OCI-LY1 (cell line): Measurements from ENCODE around the gene SMAD6.
A peak's percentile ranks its signal among the peaks of the same experiment; 100 is the strongest.

ENCODE experiments used
- H2AFZ ChIP-seq: fragments of 200-600 bp; sonication (generic), shearing (Covaris generic); 2 replicates; pipeline ENCODE4 v1.6.0; 2014; ENCODE audit warnings: antibody characterized with exemption, mild to moderate bottlenecking, low read length
- H3F3A ChIP-seq: fragments of 200-600 bp; sonication (generic), shearing (Covaris generic); 2 replicates; pipeline ENCODE4 v1.6.0; 2014; ENCODE audit warnings: mild to moderate bottlenecking, antibody characterized with exemption, low read length, moderate library complexity; ENCODE audit not compliant: insufficient read depth
- H3K27ac ChIP-seq: fragments of 200-600 bp; sonication (generic); 2 replicates; pipeline ENCODE4 v1.5.1; 2014; ENCODE audit warnings: low read length, mixed run types, mild to moderate bottlenecking, low read depth; ENCODE audit not compliant: poor library complexity, severe bottlenecking
- H3K27me3 ChIP-seq: fragments of 200-600 bp; sonication (generic); 2 replicates; pipeline ENCODE4 v1.6.0; 2014; ENCODE audit warnings: antibody characterized with exemption, mild to moderate bottlenecking, low read length, moderate library complexity; ENCODE audit not compliant: insufficient read depth
- H3K36me3 ChIP-seq: fragments of 200-600 bp; sonication (generic); 2 replicates; pipeline ENCODE4 v1.6.1; 2014; ENCODE audit warnings: mild to moderate bottlenecking, antibody characterized with exemption, low read length, moderate library complexity, mixed read lengths; ENCODE audit not compliant: insufficient read depth
- H3K4me1 ChIP-seq: fragments of 200-600 bp; sonication (generic); 2 replicates; pipeline ENCODE4 v1.5.1; 2014; ENCODE audit warnings: mild to moderate bottlenecking, low read length, moderate library complexity; ENCODE audit not compliant: insufficient read depth, severe bottlenecking
- H3K4me2 ChIP-seq: fragments of 200-600 bp; sonication (generic), shearing (Covaris generic); 2 replicates; pipeline ENCODE4 v1.6.1; 2014; ENCODE audit warnings: low read length
- H3K4me3 ChIP-seq: fragments of 200-600 bp; sonication (generic); 2 replicates; pipeline ENCODE4 v1.5.1; 2014; ENCODE audit warnings: low read length, low read depth, mild to moderate bottlenecking, mixed read lengths; ENCODE audit not compliant: poor library complexity, severe bottlenecking
- H3K79me2 ChIP-seq: fragments of 200-600 bp; shearing (Covaris generic); 2 replicates; pipeline ENCODE4 v1.6.1; 2016; ENCODE audit warnings: mixed run types, low read length, mixed read lengths; ENCODE audit not compliant: insufficient read depth
- H3K9ac ChIP-seq: fragments of 200-600 bp; sonication (generic), shearing (Covaris generic); 2 replicates; pipeline ENCODE4 v1.6.1; 2014; ENCODE audit warnings: mild to moderate bottlenecking, low read length, mixed read lengths
- H3K9me2 ChIP-seq: fragments of 200-600 bp; sonication (generic), shearing (Covaris generic); 2 replicates; pipeline ENCODE4 v1.6.1; 2014; ENCODE audit warnings: low read depth, mild to moderate bottlenecking, low read length, mixed read lengths
- H3K9me3 ChIP-seq: fragments of 200-600 bp; shearing (Covaris generic); 2 replicates; pipeline ENCODE4 v1.6.1; 2014; ENCODE audit warnings: low read length, mixed read lengths
- H4K20me1 ChIP-seq: fragments of 200-600 bp; sonication (generic), shearing (Covaris generic); 2 replicates; pipeline ENCODE4 v1.6.0; 2016; ENCODE audit warnings: mild to moderate bottlenecking, low read length; ENCODE audit not compliant: insufficient read depth
- EZH2 ChIP-seq: fragments of 200-600 bp; sonication (generic), shearing (Covaris generic); IDR thresholded peaks from 2 replicates; pipeline ENCODE4 v1.8.0; 2017; ENCODE audit warnings: borderline replicate concordance, mixed run types, mild to moderate bottlenecking, antibody characterized with exemption, low read length, moderate library complexity, mixed read lengths
- TF ChIP-seq, protein P1 (sequence below): fragments of 200-600 bp; sonication (generic), shearing (Covaris generic); IDR thresholded peaks from 2 replicates; pipeline ENCODE4 v1.5.1; 2017; ENCODE audit warnings: mild to moderate bottlenecking, antibody characterized with exemption, low read length, moderate library complexity, mixed read lengths

The SMAD6 gene

GRCh38 chr15:66723826-66724731, 22.0 kb downstream of the SMAD6 start:
- Histone ChIP-seq H3K9me2 (no peaks in the 10 kb centered on the region), H2AFZ (no peak overlapping the region), H3K9ac (no peak overlapping the region), H3K27ac (peak overlapping the region; percentile 96), H3K4me2 (no peak overlapping the region), H3K4me1 (peaks cover 57% of the 10 kb centered on the region), H3K79me2 (no peaks in the 10 kb centered on the region), H3K27me3 (no peaks in the 10 kb centered on the region), H3K4me3 (no peak overlapping the region), H3K36me3 (peaks cover 11% of the 10 kb centered on the region; the same call in 1 of the 2 replicates), H4K20me1 (no peaks in the 10 kb centered on the region), H3F3A (no peaks in the 10 kb centered on the region; the same call in 1 of the 2 replicates), H3K9me3 (no peaks in the 10 kb centered on the region)
- TF ChIP-seq EZH2: no peak
- TF ChIP-seq, protein P1, sequence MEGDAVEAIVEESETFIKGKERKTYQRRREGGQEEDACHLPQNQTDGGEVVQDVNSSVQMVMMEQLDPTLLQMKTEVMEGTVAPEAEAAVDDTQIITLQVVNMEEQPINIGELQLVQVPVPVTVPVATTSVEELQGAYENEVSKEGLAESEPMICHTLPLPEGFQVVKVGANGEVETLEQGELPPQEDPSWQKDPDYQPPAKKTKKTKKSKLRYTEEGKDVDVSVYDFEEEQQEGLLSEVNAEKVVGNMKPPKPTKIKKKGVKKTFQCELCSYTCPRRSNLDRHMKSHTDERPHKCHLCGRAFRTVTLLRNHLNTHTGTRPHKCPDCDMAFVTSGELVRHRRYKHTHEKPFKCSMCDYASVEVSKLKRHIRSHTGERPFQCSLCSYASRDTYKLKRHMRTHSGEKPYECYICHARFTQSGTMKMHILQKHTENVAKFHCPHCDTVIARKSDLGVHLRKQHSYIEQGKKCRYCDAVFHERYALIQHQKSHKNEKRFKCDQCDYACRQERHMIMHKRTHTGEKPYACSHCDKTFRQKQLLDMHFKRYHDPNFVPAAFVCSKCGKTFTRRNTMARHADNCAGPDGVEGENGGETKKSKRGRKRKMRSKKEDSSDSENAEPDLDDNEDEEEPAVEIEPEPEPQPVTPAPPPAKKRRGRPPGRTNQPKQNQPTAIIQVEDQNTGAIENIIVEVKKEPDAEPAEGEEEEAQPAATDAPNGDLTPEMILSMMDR: no peak

- H4K20me1 ChIP-seq: no peaks in the 10 kb centered on the region
- H3K9me3 ChIP-seq: no peaks in the 10 kb centered on the region
- no peaks in the 10 kb centered on the region for H3K27me3 ChIP-seq
- H3K4me3 ChIP-seq: no peak overlapping the region
- H3K79me2 ChIP-seq: no peaks in the 10 kb centered on the region
- H3K9ac ChIP-seq: no peak overlapping the region
- H3K4me2 ChIP-seq: no peak overlapping the region
- peaks cover 11% of the 10 kb centered on the region; the same call in 1 of the 2 replicates for H3K36me3 ChIP-seq
- peak overlapping the region; percentile 8 for H3K27ac ChIP-seq
- H3K4me1 ChIP-seq: peaks cover 57% of the 10 kb centered on the region
- TF ChIP-seq EZH2: no peak
- TF ChIP-seq, protein P1: no peak
- no peaks in the 10 kb centered on the region; the same call in 1 of the 2 replicates for H3F3A ChIP-seq
- no peaks in the 10 kb centered on the region for H3K9me2 ChIP-seq
- H2AFZ ChIP-seq: no peak overlapping the region
These were observed 22.9 kb downstream of the SMAD6 start for GRCh38 chr15:66724732-66725463.

DNA sequence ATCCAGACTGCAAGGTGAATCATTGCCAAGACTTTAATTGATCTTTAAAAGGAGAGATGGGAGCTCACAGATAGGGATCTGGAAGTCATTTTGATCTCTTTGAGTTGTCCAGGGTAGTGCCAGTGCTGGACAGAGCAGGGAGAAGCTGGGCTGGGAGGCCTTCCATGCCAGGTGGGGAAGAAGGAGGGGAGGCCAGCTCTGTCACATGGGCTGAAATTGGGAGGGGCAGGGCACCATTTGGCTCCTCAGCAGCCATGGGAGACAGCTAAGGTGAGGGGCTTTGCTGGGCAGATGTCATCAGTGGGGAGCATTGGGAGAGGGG, 23.4 kb downstream of the SMAD6 start:
- H3K79me2 ChIP-seq: no peaks in the 10 kb centered on the region
- no peaks in the 10 kb centered on the region for H3K9me2 ChIP-seq
- H4K20me1 ChIP-seq: no peaks in the 10 kb centered on the region
- no peak overlapping the region for H3K4me2 ChIP-seq
- H3K4me1 ChIP-seq: peaks cover 57% of the 10 kb centered on the region
- H3K36me3 ChIP-seq: peaks cover 11% of the 10 kb centered on the region; the same call in 1 of the 2 replicates
- no peak overlapping the region for H3K4me3 ChIP-seq
- H3F3A ChIP-seq: no peaks in the 10 kb centered on the region
- no peak overlapping the region for H2AFZ ChIP-seq
- TF ChIP-seq, protein P1: no peak
- no peak for TF ChIP-seq EZH2
- no peaks in the 10 kb centered on the region for H3K9me3 ChIP-seq
- H3K27ac ChIP-seq: no peak overlapping the region
- no peaks in the 10 kb centered on the region for H3K27me3 ChIP-seq
- H3K9ac ChIP-seq: no peak overlapping the region
